NCI-H460 (cell line): ENCODE measurements around the gene RUFY4. TPM values are rescaled to one million over a fixed set of nuclear protein-coding genes. Genes with fewer than 3 reads are reported as not detected.

Experiments
- DNase-seq: peaks from one replicate; pipeline ENCODE4 v3.0.0-alpha.2; 2016; ENCODE audit warnings: low read depth; ENCODE audit errors: extremely low read depth
- polyA plus RNA-seq: library from polyadenylated mRNA; depleted of rRNA; stranded (reverse); fragments of >200 nt; gene quantifications from 2 replicates; pipeline ENCODE4 v1.2.3, GENCODE V29; 2014; cell fraction: nucleus; rRNA removed
- total RNA-seq: library from RNA; depleted of rRNA; stranded (reverse); fragments of >200 nt; shearing (Covaris generic); gene quantifications from 2 replicates; pipeline ENCODE4 v1.2.3, GENCODE V29; 2014; rRNA removed

The RUFY4 gene
- 0.20 TPM in 1 of 2 replicates, not detected in the other for total RNA-seq
- polyA plus RNA-seq, result 0.69 TPM in 1 of 2 replicates, not detected in the other

- peak; percentile 68 for DNase-seq
Measured at GRCh38 chr2:218068721-218069334, at the start of gene RUFY4. TSS of gene RUFY4 (plus strand) at chr2:218069253. CDS start at chr2:218070606, 1,353 bp downstream.

DNA sequence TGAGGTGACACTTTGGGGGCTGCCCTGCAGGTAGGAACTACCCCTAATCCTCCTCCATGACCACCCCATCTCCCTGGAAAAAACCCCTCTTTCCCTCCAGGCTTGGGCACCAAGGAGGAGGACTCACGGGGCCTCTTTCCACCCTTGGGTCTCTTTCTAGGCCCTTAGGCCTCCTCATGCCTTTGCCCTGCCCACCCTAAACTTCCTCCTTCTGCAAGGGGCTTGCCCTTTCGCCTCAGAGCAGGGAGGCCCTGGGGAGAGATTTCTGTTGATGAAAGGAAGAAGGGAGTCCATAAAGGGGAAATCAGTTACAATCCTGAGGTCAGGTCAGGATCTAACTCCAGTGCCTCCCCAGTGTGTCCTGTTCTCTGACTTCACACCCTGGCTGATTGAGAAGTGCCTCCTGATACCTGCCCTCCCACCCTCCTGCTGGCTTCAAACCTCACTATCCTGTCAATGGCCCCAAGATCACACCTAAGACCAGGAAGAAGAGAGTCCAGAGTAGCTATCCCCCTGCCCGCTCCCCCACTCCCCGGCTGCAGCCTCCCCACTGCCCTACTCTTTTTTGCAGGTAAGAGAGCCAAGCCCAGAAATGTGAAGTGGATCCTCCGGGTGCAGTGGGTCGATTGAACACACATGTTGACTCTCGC lies 49.5 kb upstream of the RUFY4 start:
- no peak for DNase-seq

- DNase-seq, result no peak
Measured at GRCh38 chr2:218020281-218020680, 48.8 kb upstream of the RUFY4 start.

DNA sequence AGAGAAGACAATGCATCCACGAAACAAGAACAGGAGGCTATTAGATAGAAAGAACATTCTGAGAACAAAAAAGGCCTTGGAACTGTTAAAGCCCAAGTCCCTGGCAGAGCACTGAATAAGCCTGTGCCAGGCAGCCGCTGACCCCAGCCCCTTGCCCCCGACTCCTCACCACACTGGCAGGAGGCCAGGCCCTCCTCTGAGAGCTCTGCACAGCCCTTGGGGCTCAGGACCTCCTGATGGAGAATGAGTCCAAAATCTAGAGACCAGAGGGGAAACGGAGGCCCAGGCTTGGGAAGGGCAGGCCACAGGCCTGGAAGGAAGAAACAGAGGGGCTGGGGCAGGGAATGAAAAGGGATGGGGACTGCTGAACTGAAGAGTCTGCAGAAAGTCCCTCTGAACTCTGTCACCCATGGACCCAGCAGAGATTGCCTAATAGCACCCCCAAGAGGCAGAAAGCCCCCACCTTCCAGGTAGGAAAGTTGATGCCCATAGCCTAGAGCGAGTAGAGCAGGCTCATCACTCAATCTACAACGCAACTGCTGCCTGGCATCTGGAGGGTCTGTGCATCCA lies 48.0 kb upstream of the RUFY4 start:
- no peak for DNase-seq

GRCh38 chr2:218021536-218022071 lies 47.4 kb upstream of the RUFY4 start:
- no peak for DNase-seq

DNA sequence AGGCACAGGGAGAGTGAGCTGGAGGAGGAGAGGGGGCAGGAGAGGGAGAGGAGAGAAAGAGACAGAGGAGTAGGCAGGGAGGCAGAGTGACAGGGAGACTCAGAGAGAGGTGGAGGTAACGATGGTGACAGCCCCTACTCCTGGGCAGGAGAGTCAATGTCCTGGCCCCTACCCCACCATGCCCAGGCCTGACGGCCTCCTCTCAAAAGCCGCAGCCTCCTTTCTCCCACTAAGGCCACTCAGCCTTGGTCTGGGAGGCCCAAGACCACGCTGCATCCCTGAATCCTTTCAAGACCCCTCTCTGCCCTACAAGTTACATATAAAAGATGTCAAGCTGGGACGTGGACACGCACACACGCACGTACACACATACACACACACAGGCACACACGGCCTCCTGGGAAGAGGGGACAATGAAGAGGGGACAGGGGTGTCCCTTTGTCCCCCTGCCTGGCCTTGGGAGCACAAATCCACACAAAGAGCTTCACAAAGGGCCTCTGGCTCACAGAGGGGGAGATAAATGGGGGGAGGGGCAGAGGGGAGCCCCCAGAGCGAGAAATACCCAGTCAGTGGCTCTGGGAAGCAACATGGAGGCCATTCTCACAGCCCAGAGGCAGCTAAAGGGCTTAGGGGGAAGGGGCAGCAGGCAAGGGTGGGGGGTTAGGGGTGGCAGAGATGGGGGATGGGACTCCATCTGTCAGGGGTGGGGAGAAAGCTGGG lies 46.8 kb upstream of the RUFY4 start:
- DNase-seq, result no peak

- no peak for DNase-seq
Measured at GRCh38 chr2:218022851-218023530, 46.1 kb upstream of the RUFY4 start.

DNA sequence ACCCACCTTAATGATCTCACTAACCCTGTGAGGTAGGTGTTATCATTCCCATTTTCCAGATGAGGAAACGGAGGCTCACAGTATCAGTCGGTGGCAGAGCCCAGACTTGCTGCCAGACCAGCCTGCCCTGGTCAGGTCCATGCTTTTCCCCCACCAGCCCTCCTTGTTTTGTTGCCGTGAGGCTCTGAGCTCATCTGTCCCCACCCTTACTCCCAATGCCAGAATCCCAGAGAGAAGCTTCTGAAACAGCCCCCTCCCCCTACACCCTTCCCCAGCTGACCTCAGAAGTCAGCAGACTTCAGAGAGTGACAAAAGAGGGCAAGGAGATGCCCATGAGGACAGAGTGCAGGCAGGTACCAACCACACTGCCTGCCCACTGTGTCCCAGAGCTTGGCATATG lies 45.4 kb upstream of the RUFY4 start:
- DNase-seq, result no peak

DNA sequence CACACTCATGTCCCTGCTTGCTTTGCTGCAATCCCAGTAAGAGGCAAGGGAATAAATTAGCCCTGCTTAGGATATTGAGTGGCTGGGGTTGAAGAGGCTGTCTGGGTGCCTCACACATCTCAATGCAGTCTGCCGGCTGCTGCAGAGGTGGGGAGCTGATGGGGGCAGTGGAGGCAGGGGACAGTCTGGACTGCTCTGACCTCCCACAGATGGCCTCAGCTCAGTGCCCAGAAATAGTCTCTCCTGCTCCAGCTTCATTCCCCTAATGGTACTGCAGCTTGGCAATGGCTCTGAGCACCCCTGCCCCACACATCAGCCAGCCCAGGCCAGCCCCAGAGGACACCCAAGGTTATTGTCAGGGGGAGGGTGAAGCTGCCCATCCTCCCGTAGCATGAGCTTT lies 44.7 kb upstream of the RUFY4 start:
- no peak for DNase-seq

DNA sequence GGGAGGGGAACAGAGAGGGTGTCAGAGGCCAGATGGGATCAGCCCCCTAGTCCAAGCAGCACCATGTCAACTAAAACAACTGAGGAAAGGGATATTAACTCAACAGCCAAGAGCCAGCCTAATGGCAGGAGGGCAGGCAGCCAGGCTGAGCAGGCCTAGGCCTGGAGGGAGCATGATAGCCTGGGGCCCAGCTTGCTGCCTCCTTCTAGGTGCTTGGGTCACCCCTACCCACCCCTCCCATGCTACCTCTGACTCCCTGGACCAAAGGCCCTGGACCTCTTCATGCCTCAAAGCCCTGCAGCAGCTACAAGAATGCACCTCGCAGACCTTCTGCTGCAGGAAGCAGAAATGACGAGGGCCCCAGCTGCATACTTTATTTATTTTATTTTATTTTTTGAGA lies 44.2 kb upstream of the RUFY4 start:
- no peak for DNase-seq

DNA sequence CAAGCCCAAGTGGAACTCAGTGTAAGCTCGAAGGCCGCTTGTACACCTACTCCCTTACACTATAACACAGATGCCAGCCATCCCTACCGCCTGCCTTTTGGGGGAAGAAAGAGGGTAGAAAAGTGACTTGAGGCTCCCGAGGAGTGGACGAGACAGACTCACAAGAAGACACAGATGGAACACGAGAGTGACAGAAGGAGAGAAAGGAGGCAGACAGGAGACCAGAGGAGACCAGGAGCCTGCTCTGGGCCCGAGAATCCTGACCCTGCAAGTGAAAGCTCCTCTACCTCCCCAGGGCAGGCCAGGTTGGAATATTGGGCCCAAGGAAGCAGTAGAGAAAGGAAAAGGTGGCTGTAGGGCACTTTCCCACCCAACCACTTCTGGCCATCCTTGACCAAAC lies 42.8 kb upstream of the RUFY4 start:
- no peak for DNase-seq

DNA sequence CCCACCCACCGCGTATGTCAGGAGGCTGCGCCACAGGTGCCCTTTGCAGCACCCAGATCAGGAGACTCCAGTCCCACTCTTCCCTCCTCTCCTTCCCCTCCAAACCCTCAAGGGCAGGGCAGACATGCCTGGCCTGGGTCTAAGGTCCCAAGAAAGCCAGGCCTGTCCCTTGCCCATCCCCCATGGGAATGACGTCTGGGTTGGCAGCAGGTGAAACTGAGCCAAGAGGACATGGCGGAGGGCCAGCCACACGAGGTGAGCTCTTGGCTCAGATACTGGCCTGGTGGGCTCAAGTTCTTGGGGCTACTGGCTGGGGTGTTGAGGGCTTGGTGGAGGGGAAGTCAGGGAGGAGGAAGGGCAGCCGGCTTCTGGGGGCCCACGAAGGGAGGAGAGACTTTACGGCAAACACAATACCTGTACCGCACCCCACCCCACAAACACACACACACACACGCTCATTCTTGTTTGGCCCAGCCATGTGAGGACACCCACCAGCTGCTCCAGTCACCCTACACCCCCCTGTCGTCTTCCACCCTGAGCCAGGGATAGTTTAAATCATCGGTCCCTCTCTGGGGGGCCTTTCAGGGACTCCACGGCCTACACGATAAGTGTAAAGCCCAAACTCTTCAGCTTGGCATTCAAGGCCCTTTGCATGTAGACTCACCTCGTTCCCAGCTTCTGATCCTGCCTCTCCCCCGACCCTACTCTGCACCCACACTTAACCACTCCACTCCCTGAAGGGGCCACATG lies 42.2 kb upstream of the RUFY4 start:
- DNase-seq, result no peak

DNA sequence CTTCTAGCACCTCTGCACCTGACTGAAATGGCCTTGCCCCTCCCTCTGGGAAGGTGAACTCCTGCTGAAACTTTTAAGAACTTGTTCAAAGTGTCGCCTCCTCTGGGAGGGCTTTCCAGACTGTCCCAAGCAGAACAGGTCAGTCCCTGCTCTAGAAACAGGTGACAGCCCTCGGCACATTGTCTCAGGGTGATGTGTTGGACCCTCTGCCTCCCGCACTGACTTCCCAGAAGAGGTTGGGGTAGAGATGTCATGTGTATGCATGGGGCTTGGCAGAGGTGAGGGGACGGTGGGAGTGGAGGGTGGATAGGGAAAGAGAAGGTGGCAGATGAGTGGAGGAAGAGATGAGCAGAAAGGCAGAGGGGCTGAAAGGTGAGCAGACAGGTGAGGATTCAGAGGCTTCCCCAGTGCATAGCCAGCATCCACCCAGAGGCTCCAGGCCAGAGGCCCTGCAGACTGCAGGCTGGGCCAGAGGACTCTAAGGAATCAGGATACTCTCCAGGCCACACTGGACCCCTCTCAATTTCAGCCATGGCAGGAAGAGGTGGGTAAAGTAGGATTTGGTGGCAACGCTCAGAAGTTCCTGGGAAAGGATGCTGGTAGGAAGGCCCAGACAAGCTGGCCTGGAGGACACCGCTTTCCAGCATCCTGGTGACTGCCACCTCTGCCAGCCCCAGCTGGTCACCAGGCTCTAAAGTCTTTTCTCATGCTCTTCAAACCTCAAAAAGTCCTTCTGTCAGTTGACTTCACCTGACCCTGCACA lies 41.4 kb upstream of the RUFY4 start:
- DNase-seq, result no peak

GRCh38 chr2:218028189-218028495 lies 40.9 kb upstream of the RUFY4 start:
- no peak for DNase-seq

GRCh38 chr2:218028562-218029348 lies 40.3 kb upstream of the RUFY4 start:
- no peak for DNase-seq

DNA sequence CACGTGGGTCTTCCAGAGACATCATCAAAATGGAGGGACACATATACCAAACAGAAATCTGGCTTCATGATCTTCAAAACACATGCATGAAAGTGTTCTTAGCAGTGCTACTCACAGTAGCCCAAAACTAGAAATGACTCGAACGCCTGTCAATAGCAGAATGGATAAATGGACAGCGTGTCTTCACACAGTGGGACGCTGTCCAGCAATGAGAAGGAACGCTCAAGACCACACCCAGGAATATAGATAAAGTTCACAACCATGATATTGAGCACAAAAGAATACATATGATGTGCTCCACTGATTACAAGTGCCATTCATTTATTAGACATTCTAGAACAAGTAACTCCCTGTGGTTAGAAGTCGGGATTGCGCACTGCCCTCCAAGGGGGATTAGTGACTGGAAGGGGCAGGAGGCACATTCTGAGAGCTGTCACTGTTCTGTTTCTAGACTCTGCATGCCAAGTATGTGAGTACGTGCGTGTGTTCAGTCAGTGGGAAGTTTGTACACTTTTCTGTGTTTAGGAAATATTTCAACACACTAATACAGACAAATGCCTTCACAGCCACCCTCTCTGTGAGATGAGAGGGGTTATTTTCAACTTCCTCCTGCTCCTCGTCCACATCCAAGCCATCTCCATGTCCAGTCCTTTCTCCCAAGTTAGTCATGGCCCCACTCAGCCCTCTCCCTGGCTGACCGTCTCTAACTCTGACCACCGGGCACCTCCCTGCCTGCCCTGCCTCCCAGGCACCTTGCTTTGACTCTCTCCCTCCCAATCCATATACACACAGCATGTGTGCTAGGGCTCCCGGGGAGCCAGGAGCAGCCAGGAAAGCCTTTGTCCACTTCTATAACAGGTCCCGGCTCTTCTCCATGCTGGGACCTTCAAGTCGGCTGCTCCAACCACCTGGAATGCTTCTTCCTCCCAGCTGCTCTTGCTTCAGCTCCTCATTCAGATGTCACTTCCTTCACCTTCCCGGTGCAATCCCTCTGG lies 39.4 kb upstream of the RUFY4 start:
- no peak for DNase-seq
